ENCODE measurements around the gene PGS1.

PGS1 gene

DNA sequence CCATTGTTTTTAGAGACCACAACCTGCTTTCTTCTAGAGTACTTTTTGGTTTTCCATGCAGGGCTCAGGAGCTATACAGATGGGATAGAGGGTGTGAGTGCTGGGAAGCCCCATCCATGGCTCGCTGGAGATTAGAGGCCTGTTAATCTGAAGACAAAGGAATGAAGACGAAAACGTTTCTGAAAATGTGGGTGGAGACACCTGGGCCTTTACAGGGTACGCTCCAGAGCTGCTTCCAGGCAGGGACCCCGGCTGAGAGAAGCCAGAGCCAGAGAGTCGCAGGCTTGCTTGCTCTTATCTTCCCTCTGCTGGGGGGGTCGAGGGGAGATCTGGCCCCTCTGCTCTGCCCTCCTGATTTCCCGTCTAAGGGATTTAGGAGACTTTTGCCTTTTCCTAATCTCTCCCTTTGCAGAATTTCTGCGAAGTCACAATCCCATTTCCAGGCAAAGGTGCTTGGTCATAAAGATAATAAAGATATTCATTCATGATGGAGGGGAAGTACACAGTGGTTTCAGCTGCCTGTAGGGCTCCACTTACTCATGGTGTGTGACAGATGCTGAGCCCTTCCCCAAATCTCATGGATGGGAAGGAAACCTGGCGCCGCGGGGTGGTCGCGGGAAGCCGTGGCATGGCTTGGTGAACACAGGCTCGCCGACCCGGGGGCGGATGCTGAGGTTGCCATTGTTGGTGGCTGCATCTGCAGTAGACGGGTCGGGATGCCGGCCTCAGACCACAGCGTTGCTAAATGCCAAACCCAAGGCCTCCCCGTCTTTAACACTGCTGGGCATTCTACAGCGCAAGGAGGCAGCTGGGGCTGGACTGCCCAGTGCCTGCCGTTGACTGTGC is 13.8 kb upstream of the PGS1 start:
- DNase-seq (ENCODE audit: low spot score): no peak

DNA sequence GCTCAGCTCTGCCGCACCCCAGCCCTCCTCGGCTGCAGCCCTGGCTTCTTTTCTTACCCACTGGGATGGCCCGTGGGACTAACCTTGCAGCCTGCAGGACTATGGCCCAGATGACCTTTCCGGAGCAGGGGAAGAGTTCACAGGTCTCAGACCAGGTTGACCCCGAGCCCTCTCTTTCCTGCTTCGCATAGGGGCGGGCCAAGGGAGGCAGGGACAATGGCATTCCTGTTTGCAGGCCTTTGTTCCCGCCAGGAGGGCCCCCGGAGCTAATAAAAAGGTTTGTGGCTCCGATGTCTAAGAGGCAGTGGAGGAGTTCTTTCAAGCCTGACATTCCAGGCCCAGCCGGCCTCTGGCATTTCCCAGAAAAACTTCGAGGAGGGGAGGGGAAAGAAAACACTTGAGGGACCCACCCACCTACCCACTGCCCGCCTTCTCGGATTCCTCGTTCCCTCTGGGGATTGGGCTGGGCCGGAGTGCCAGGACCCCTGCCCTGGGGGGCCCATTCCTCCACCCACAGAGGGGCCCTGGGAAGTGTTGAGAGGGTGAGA is 12.8 kb upstream of the PGS1 start:
- no peak for DNase-seq (ENCODE audit: low spot score)

DNA sequence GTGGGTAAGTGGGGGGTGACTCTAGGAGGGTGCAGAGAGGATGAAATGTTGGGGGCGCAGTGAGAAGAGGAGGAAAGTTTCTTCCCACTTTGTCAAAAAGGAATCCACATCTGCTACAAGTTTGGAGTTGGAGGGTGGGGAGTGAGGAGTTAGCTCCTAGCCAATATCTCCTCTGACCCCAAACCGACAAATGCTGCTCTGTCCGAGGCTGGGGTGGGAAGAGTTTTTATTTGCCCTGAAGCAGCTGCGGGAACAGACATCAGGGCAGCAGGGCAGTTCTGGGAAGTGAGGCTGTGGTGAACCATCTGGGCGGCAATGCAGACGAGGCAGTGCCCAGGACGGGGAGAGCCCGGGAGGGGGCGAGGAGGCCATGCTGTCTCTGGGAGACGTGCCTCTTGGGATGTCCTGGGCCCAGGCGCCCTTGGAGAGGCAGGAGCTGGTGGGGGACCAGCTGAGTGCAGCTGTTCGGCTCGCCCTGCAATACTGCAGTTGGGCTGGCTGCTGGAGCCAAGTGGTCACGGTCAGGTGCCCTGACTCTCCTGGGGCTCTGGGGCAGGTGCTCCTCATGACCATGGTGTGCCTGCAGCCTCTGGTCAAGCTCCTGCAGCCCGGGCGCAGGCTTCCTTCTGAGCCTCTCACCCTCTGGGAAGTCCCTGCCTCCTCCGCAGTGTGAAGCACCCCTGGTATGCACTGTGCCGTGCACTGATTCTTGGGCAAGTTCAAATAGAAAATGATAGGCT is 12.2 kb upstream of the PGS1 start:
- peak; percentile 57 for DNase-seq (ENCODE audit: low spot score)

DNA sequence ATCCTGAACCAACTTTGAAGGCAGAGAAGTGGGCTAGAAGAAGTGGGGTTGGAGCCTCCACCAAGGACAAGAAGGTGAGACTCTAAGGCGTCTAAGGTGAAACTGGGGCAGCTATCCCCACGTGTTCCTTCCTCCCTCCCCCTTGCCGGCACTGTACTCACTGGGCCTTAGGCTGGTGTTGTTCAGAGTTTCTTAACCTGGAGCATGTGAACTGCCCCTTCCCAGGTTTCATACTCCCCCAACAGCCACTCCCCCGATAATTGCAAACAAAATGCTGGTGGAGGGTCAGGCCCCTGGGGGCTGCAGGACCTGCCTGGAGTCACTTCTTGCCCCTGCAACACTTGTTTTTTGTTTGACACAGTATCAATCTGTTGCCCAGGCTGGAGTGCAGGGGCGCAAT is 11.3 kb upstream of the PGS1 start:
- no peak for DNase-seq (ENCODE audit: low spot score)

DNA sequence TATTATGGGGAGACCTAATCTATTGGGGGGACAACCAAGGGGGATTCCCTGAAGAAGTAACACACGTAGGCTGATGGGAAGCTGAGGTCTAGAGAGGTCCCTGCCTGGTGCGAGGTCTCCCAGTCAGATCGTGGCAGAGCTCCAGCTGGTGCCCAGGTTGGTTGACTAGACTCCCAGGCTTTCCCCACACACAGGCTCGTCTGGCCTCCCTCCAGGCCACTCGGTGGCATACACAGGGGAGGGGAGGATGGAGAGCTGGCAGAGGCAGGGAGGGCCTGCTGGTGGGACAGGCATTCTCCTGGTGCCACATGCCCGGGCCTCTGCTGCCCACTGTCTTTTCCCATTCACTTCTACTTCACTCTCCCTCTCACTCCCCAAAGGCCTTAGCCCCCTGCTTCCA is 10.1 kb upstream of the PGS1 start:
- no peak for DNase-seq (ENCODE audit: low spot score)

DNA sequence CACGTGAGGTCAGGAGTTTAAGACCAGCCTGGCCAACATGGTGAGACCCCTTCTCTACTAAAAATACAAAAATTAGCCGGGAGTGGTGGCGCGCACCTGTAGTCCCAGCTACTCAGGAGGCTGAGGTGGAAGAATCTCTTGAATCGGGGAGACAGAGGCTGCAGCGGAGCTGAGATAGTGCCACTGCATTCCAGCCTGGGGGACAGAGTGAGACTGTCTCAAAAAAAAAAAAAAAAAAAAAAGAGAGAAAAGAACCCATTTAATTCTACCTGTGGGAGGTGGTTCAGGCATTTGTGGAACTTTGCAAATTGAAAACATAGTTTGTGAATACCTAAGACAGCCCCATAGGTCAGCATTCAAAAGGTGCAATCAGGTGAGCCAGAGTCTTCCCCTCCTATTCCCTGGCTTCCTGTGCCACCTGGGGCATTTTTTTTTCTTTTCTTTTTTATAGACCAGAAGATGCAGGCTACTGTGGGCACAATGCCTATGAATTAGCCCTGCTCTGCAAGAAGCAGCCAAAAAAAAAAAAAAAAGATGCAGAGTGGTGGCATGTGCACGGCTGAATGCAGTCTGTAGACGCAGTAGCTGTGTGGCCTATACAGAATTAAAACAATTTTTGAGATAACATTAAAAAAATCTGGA is 9.5 kb upstream of the PGS1 start:
- DNase-seq (ENCODE audit: low spot score): no peak

DNA sequence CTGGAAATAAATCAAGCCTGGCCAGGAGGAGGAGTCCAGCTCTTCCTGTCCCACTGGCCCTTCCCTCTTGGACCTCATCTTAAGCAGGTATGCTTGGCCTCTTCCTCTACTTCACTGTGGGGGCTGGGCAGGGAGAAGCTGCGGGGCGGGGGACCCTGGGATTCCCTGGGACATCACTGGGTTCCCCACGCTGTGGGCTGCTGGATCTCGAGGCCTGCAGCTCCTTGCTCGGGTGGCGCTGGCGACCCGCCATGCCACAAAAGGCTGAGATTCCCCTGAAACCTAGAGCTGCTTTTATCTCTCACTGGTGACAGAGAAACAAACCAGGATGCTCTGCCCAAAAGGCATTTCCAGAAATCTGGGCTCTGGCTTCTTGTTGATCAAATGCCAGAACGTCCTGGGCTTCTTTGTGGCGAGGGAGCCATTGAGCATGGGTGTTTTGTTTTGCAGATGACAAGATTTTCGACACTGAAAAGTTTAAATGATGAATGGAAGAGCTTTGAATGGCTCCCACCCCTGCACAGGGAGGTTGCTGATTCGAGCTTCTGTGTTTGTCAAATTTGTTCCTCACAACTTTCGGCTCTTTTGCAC is 8.6 kb upstream of the PGS1 start:
- no peak for DNase-seq (ENCODE audit: low spot score)

DNA sequence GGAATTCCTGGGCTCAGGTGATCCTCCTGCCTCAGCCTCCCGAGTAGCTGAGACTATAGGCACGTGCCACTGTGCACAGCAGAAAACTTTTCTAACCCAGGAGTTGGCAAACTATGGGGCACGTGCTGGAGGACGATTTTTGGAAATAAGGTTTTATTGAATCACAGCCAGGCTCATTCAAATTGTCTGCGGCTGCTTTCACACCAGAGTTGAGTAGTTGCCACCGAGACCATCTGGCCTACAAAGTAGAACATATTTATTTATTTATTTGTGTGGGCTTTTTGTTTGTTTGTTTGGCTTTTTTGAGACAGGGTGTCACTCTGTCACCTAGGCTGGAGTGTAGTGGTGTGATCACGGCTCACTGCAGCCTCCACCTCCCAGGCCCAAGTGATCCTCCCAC is 7.4 kb upstream of the PGS1 start:
- no peak for DNase-seq (ENCODE audit: low spot score)

DNA sequence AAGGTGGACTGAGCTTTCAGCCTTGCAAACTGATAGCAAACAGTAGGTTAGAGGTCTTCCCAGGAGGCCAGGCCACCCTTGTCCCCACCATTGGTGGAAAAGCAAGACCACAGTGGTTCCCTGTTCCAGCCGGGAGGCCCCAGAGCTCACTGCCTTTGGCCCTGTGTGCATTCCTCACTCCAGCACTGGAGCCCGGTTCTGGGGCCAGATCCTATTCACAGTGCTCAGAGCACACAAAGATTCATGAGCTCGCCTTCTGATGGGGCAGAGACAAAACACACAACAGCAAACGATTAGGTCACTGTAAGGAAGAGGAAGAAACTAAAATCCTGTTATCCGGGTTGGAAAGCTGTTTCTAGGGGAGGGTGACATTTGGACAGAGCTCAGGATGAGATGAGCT is 5.6 kb upstream of the PGS1 start:
- no peak for DNase-seq (ENCODE audit: low spot score)

DNA sequence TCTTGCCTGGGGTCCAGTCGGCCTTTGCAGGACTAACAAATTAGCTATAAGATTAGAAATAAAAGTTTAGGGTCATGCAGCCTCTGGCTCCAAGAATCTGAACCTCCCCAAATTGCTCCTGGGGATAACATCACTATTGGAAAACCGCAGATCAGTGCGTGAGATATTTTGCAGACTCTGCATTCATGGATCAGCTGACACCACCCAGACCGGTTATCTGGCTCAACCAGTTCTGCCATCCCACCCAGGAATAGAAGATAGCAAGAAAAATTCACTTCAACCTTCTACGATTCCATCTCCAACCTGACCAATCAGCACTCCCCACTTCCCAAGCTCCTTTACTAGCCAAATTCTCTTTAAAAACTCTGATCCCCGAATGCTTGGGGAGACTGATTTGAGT is 4.3 kb upstream of the PGS1 start:
- DNase-seq (ENCODE audit: low spot score): no peak

DNA sequence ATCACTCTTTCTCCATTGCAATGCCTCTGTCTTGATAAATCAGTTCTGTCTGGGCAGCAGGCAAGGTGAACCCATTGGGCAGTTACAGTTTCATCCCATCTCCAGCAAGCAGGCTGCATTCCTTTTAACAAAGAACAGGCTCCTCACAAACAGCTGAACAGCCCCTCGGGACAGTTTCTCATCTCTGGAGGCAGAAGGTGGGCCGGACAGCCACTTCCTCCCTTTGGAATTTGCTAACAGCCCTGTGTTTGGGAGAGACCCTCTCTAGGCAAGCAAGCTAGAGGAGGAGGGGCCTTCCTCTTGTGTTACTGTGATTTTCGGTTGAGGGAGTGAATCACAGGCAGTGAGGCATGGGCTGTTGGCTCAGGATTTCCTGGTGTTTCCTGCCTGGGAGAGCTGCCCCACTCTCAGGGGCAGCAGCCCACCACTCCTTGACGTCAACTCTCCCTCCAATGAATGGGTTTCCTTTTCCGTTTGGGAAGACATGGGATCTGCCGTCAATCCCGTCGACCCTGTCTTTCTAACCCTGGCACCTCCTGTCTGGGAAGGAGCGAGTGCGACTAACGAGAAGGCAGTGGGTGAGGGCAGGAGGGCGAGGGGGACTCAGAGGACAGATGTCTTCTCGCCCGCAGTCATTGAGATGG is 3.7 kb upstream of the PGS1 start:
- DNase-seq (ENCODE audit: low spot score): no peak

DNA sequence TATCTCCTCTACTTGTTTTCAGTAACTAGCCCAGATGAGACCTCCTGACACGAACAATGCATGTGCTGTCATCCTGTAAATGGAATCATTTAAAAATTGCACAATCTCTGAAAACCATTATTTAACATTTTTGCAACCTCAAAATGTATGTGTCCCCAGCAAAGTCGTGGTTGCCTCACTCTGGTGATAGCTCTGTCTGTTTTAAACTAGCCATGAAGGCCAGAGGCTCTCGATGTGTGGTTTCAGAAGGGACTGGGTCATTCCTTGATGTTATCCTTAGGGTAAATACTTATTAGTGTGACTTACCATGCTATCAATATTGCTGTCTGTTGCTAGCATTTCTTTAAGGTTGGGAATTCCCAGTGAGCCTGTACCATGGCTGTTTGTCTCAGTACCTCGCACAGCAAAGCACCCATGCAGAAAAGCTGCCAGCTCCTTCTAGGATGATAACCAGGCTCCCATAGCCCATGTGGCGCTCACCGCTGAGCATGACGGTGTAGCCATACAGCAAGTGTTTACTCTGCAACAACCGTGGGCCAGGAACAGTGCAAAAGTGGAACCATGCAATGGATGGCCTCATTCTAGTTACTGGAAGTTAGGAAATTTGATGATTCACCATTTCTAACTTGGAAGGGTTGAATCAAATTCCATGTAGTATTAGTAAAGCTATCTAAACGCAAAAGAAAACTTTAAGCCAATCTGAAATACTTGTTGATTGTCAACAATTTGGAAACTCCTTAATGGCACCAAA is 2.9 kb upstream of the PGS1 start:
- DNase-seq (ENCODE audit: low spot score): no peak

DNA sequence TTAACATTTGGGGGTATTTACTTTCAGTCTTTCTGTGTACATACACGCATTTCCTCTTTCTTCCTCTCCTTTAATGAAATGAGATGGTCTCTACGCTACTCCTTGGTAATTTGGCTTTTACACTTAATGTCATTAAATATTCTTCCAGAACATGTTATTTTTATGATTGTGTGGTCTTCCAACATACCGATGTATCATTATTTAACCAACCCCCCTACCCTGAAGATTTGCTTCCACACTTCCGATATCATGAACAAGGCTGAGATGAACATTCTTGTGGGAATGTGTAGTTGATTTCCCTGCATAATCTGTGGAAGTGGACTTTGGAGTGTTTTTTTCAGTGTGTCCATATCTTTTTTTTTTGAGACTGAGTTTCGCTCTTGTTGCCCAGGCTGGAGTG is 2.3 kb upstream of the PGS1 start:
- DNase-seq (ENCODE audit: low spot score): no peak

DNA sequence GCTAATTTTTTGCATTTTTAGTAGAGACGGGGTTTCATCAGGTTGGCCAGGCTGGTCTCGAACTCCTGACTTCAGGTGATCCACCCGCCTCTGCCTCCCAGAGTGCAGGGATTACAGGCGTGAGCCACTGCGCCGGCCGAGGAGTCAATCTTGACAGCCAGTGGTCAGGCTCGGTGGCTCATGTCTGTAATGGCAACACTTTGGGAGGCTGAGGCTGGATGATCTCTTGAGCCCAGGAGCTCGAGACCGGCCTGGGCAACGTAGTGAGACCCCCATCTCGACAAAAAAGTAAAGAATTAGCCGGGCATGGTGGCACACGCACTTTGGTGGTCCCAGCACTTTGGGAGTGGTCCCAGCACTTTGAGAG is 608 bp upstream of the PGS1 start:
- DNase-seq (ENCODE audit: low spot score): no peak

DNA sequence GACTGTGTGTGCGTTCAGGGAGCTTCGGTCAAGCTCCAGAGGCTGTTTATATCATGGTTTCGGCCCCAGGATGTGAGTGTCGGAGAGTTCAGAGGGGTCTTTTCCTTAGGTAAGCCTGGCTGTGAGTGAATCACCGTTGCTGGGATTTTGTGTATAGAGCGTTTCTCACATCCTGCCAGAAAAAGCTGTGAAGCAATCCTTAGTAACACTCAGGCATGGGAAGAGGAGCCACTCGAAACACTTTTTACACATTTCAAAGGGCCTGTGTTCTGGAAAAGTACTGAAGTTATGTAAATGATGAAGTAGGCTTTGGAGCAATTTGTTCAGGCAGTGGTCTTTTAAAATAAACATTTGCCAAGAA is 662 bp downstream of the PGS1 start:
- no peak for DNase-seq (ENCODE audit: low spot score)

DNA sequence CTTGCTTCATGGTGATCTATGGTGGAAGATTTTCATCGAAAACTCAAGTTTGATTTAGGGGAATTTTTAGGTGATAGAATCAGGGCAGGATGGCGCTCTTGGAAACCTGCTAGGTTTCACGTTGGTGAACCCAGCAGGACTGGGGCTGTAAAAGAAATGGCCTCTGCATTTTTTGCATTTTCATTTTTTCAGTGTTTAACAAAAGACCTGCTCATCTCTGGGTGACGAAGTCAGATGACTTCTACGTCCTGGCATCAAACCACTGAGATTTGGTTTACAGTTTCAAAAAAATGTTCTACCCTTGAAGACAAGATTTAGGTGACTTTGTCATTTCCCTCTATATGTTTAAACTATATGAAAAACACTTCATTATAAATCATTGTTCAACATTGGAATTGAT is 1.9 kb downstream of the PGS1 start:
- DNase-seq (ENCODE audit: low spot score): no peak

DNA sequence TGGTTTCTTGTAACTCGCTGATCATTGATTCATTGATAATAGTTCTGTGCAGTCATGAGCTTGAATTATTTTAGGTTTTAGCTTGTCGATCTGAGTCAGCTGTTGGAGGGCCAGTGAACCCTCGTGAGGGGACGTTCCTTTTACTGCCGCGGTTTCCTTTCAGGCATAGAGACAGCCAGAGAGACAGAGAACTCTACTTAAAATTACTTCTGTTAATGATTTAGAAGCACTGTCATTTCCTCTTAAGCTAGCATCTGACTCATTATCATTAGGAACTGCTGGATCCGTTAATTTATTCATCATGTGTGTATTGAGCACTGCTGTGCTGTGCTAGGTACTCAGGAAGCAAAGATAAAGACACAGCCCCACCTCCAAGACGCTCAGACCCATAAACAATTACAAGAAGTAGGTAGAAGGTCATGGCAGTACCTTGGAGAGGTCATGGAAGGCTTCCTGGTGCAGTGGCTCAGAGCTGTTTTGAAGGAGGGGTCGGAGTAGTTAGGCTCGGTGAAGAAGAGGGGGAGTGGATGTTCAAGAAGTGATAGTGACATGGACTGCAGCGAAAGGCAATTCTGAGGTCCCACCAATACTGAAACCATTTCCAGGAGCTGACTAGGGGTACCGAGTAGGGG is 3.3 kb downstream of the PGS1 start:
- no peak for DNase-seq (ENCODE audit: low spot score)

DNA sequence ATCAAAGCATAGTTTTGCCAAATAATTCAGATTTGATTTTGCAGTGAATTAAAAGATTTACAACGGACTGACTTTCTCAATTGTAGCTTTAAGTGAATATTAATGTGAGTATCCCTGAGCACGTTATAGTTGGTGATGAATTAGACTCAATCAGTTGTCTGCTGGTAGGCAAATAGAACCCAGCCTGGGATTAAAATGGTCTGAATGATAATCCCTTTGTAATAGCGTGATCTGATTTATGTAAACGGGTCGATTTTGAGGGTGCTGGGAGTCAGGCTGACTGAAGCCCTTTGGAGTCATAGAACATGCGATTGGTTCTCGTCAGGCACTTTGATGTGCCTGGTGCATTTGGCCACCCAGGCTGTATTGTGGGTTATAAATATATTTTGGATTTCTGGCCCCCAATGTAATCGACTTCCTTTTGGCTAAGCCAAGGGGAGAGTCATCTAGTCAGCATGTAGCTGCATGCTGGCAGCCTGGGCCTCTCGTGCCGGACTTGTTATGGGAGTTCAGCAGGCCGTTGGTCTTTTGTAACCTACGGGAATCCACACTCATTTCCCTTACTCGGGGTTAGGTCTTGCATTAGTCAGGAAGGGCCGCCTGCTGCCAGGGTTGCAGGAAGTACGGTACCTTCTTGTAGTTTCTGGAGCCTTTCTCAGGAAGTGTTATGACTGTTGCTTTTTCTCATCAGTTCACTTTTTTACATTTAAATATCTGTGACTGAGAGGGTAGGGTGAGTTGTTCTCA is 5.4 kb downstream of the PGS1 start:
- no peak for DNase-seq (ENCODE audit: low spot score)

DNA sequence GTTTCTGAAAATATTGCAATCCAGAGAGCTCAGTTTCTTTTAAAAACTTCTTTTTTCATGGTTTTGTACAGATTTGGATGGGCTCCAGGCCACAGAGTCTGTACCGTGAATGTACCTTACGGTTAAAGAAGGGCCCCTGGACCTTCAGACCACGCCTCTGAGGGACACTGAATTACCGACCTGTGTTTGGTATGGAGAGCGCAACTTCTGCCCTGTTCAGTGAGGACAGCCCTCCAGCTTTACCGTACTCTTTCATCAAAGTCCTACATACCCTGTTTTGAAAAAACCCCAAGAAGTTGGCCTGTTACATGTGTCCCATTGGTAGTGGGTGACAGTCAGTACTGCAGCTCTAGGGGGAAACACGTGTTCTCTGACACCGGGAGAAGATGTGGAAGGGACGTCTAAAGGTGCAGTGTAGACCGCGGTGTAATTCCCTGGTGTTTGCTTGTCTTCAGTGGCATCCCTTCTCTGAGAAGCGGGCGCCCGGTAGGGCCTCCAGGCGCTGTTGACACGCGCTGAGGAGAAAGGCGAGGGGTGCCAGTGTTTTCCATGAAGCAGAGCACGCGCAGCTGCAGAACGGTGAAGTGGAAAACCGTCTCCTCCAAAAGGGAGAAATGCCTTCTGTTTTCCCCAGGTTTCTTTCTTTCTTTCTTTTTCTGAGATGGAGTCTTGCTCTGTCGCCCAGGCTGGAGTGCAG is 6.2 kb downstream of the PGS1 start:
- DNase-seq (ENCODE audit: low spot score): no peak
